ENCODE measurements around the gene HEPACAM.

GRCh38 chr11:124919898-124920297 lies 15.9 kb downstream of the HEPACAM start:
- TF ChIP-seq POLR2A (IDR thresholded peaks at IDR 0.05; ENCODE audit: low read depth, low read length) (no peak), TAF1 (IDR thresholded peaks at IDR 0.05; ENCODE audit: low read depth, low read length) (no peak), POLR2AphosphoS5 (IDR thresholded peaks at IDR 0.05; ENCODE audit: low read depth, low read length) (no peak), POU2F2 (IDR thresholded peaks at IDR 0.05; ENCODE audit: low read depth, low read length) (no peak), PAX5 (IDR thresholded peaks at IDR 0.05; ENCODE audit: insufficient read depth, low read length, severe bottlenecking) (no peak)

Data from GM12891 (cell line).